PFSK-1 (cell line): ENCODE data around the gene LRRC40.

Experiments used
- FOXP2 ChIP-seq: optimal IDR thresholded peaks from 2 replicates; pipeline ENCODE3; 2011; ENCODE audit warnings: borderline replicate concordance, control low read depth, inconsistent platforms; ENCODE audit not compliant: insufficient read depth; ENCODE audit errors: extremely low read length, extremely low read depth
- POLR2AphosphoS5 ChIP-seq: IDR thresholded peaks from 2 replicates; pipeline ENCODE4 v1.6.1; 2012; ENCODE audit warnings: low read depth, mild to moderate bottlenecking, control low read depth, low read length, moderate library complexity
- REST ChIP-seq, 2 experiments: IDR thresholded peaks; 2 replicates each; pipeline versions ENCODE4 v1.6.1 to v1.8.0; 2011 to 2012; ENCODE audit warnings: low read depth in 2 of 2, low read length in 2 of 2, control low read depth in 1 of 2, inconsistent platforms in 1 of 2, mild to moderate bottlenecking in 1 of 2, moderate library complexity in 1 of 2; ENCODE audit not compliant: insufficient read depth in 1 of 2
- SIN3A ChIP-seq: IDR thresholded peaks from 2 replicates; pipeline ENCODE4 v1.6.1; 2012; ENCODE audit warnings: mild to moderate bottlenecking, low read length, moderate library complexity, borderline replicate concordance; ENCODE audit not compliant: insufficient read depth
- TAF1 ChIP-seq: IDR thresholded peaks from 2 replicates; pipeline ENCODE4 v1.6.1; 2012; ENCODE audit warnings: low read length, control low read depth, borderline replicate concordance; ENCODE audit not compliant: insufficient read depth

LRRC40 gene

GRCh38 chr1:70195342-70195741, 10.0 kb downstream of the LRRC40 start:
- TF ChIP-seq FOXP2, result no peak
- no peak for TF ChIP-seq TAF1
- no peak for TF ChIP-seq REST (IDR thresholded peaks at IDR 0.05; ENCODE audit: insufficient read depth in 1 of 2, low read depth in 2 of 2, low read length in 2 of 2)
- TF ChIP-seq SIN3A, result no peak
- no peak for TF ChIP-seq POLR2AphosphoS5

DNA sequence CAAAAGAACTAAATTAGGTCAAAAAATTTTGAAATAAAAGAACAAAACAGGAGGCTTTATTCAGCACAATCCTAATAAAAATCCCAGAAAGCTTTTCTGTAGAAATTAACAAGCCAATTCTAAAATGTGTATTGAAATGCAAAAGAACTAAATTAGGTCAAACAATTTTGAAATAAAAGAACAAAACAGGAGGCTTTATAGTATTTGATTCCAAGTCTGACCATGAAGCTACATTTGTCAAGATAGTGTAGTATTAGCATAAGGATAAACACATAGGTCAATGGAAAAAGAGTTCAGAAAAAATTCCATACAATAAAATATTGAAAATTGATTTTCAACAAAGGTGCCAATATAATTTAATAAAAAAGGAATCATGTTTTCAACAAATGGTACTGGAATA, 10.8 kb downstream of the LRRC40 start:
- TF ChIP-seq SIN3A (no peak), POLR2AphosphoS5 (no peak), FOXP2 (no peak), REST (IDR thresholded peaks at IDR 0.05; ENCODE audit: insufficient read depth in 1 of 2, low read depth in 2 of 2, low read length in 2 of 2) (no peak), TAF1 (no peak)

DNA sequence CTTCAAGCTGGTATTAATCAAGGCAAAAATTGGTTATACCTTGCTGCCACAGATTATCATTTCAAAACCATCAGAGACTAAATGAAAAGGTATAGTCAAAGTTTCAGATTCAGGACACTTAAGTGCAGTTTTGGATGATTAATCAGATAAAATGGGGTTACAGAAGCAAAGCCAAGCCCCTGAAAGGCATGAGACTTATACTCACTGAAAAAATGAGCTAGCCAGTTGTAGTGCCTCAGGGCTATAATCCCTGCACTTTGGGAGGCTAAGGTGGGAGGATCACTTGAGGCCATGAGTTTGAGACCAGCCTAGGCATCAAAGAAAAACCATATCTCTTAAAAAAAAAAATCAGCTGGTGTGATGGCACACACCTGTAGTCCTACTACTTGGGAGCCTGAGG, 15.2 kb downstream of the LRRC40 start:
- TF ChIP-seq FOXP2, result no peak
- TF ChIP-seq TAF1, result no peak
- no peak for TF ChIP-seq SIN3A
- TF ChIP-seq POLR2AphosphoS5, result no peak

DNA sequence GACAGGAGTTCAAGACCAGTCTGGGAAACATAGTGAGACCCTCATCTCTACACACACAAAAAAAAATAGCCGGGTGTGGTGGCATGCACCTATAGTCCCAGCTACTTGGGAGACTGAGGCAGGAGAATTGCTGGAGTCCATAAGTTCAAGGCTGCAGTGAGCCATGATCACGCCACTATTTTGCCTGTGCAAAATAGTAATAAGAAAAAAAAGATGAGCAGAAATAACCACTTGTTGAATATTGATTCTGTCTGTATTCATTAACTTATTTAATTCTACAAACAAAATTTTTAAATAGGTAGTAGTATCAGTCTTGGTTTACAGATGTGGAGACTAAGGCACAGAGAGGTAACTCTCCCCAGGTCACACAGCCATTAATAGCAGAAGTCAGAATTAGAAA, 16.9 kb downstream of the LRRC40 start:
- TF ChIP-seq SIN3A (no peak), REST (IDR thresholded peaks at IDR 0.05; ENCODE audit: insufficient read depth in 1 of 2, low read depth in 2 of 2, low read length in 2 of 2) (no peak), POLR2AphosphoS5 (no peak), FOXP2 (no peak), TAF1 (no peak)

DNA sequence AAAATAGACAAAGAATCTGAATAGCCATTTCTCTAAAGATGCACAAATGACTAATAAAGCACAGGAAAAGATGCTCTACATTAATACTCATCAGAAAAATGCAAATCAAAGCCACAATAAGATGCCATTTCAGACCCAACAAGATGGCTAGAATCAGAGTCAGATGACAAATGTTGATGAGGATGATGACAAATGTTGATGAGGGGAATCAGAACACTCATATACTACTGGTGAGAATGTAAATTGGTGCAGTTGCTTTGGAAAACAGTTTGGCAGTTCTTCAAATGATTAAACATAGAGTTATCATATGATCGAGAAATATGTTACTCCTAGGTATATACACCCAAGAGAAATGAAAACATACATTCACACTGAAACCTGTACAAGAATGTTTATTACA, 33.9 kb downstream of the LRRC40 start:
- no peak for TF ChIP-seq TAF1
- TF ChIP-seq FOXP2, result no peak
- TF ChIP-seq POLR2AphosphoS5, result no peak
- TF ChIP-seq SIN3A, result no peak
- no peak for TF ChIP-seq REST (IDR thresholded peaks at IDR 0.05; ENCODE audit: insufficient read depth in 1 of 2, low read depth in 2 of 2, low read length in 2 of 2)
